Liver (tissue), 9 donors: ENCODE data around the gene KCTD6. TPM values are rescaled to one million over a fixed set of nuclear protein-coding genes. Genes with fewer than 3 reads are reported as not detected.

Experiments
- DNase-seq: peaks from one replicate; pipeline ENCODE4 v3.0.0-alpha.2; 2017; ENCODE audit warnings: low spot score
- H3K27ac ChIP-seq, 2 donors: one replicate each; pipeline ENCODE4 v1.7.0; 2013; ENCODE audit warnings: inconsistent platforms in 2 of 2, low read length in 2 of 2, control low read depth in 1 of 2, low read depth in 1 of 2, mild to moderate bottlenecking in 1 of 2
- H3K27me3 ChIP-seq, 4 donors: one replicate each; pipeline versions ENCODE4 v1.6.1 to v1.7.0; 2013; ENCODE audit warnings: low read length in 3 of 4, inconsistent platforms in 1 of 4, mild to moderate bottlenecking in 1 of 4, moderate library complexity in 1 of 4; ENCODE audit not compliant: control insufficient read depth in 4 of 4, insufficient read depth in 4 of 4
- H3K36me3 ChIP-seq, 4 donors: one replicate each; pipeline versions ENCODE4 v1.6.1 to v1.7.0; 2013; ENCODE audit warnings: low read length in 3 of 4, mild to moderate bottlenecking in 3 of 4, low read depth in 1 of 4, moderate library complexity in 1 of 4; ENCODE audit not compliant: control insufficient read depth in 4 of 4, insufficient read depth in 3 of 4
- H3K4me1 ChIP-seq, 4 donors: one replicate each; pipeline versions ENCODE4 v1.6.1 to v1.7.0; 2013; ENCODE audit warnings: low read length in 3 of 4, mild to moderate bottlenecking in 3 of 4, moderate library complexity in 1 of 4; ENCODE audit not compliant: control insufficient read depth in 4 of 4, insufficient read depth in 4 of 4
- H3K4me3 ChIP-seq, 3 donors: one replicate each; pipeline versions ENCODE4 v1.6.1 to v1.7.0; 2013; ENCODE audit warnings: low read length in 3 of 3, control low read depth in 1 of 3, low read depth in 1 of 3, mild to moderate bottlenecking in 1 of 3
- H3K9ac ChIP-seq, 2 donors: one replicate each; pipeline ENCODE4 v1.7.0; 2013; ENCODE audit warnings: low read length in 2 of 2, mild to moderate bottlenecking in 2 of 2, moderate library complexity in 2 of 2, control low read depth in 1 of 2, low read depth in 1 of 2
- H3K9me3 ChIP-seq, 4 donors: one replicate each; pipeline versions ENCODE4 v1.6.1 to v1.7.0; 2013; ENCODE audit warnings: low read length in 3 of 4; ENCODE audit not compliant: control insufficient read depth in 4 of 4
- ATF3 ChIP-seq: IDR thresholded peaks from 2 replicates; pipeline ENCODE4 v1.6.1; 2016; ENCODE audit warnings: antibody characterized with exemption
- CTCF ChIP-seq: fragments of 150-350 bp; IDR thresholded peaks from 2 replicates; pipeline ENCODE4 v1.5.1; 2017; ENCODE audit warnings: improper control_type of control experiment, low read depth, low read length; ENCODE audit not compliant: missing input control
- EGR1 ChIP-seq, 2 donors: IDR thresholded peaks; 2 replicates each; pipeline ENCODE4 v1.6.1; 2016 to 2018; ENCODE audit warnings: antibody characterized with exemption in 2 of 2, low read depth in 2 of 2
- FOXA1 ChIP-seq: IDR thresholded peaks from 2 replicates; pipeline ENCODE4 v1.6.1; 2016; ENCODE audit warnings: antibody characterized with exemption
- FOXA2 ChIP-seq: IDR thresholded peaks from 2 replicates; pipeline ENCODE4 v1.6.1; 2016; ENCODE audit warnings: antibody characterized with exemption
- GABPA ChIP-seq, 2 donors: IDR thresholded peaks in 1 of 2; conservative IDR thresholded peaks in 1 of 2; 2 replicates each; pipeline ENCODE4 v1.6.1; 2016; ENCODE audit warnings: antibody characterized with exemption in 2 of 2, mild to moderate bottlenecking in 1 of 2, moderate library complexity in 1 of 2
- HNF4A ChIP-seq, 2 donors: conservative IDR thresholded peaks; 2 replicates each; pipeline ENCODE4 v1.6.1; 2016; ENCODE audit warnings: antibody characterized with exemption in 2 of 2, mild to moderate bottlenecking in 2 of 2
- HNF4G ChIP-seq: IDR thresholded peaks from 2 replicates; pipeline ENCODE4 v1.6.1; 2016; ENCODE audit warnings: antibody characterized with exemption
- JUND ChIP-seq, 2 donors: IDR thresholded peaks; 2 replicates each; pipeline ENCODE4 v1.6.1; 2016; ENCODE audit warnings: antibody characterized with exemption in 2 of 2
- MAX ChIP-seq: IDR thresholded peaks from 2 replicates; pipeline ENCODE4 v1.6.1; 2016; ENCODE audit warnings: antibody characterized with exemption
- NR2F2 ChIP-seq: IDR thresholded peaks from 2 replicates; pipeline ENCODE4 v1.6.1; 2016; ENCODE audit warnings: antibody characterized with exemption
- RAD21 ChIP-seq, 2 donors: IDR thresholded peaks; 2 replicates each; pipeline ENCODE4 v1.6.1; 2016; ENCODE audit warnings: antibody characterized with exemption in 2 of 2, mild to moderate bottlenecking in 2 of 2
- REST ChIP-seq: IDR thresholded peaks from 2 replicates; pipeline ENCODE4 v1.6.1; 2016; ENCODE audit warnings: antibody characterized with exemption, mild to moderate bottlenecking
- RXRA ChIP-seq, 2 donors: IDR thresholded peaks; 2 replicates each; pipeline ENCODE4 v1.6.1; 2017 to 2018; ENCODE audit warnings: antibody characterized with exemption in 2 of 2, mild to moderate bottlenecking in 1 of 2
- SP1 ChIP-seq: IDR thresholded peaks from 2 replicates; pipeline ENCODE4 v1.6.1; 2018; ENCODE audit warnings: antibody characterized with exemption, mild to moderate bottlenecking
- TAF1 ChIP-seq: conservative IDR thresholded peaks from 2 replicates; pipeline ENCODE4 v1.6.1; 2016; ENCODE audit warnings: antibody characterized with exemption, mild to moderate bottlenecking
- YY1 ChIP-seq: IDR thresholded peaks from 2 replicates; pipeline ENCODE4 v1.6.1; 2016; ENCODE audit warnings: antibody characterized with exemption, mild to moderate bottlenecking
- ZBTB33 ChIP-seq: IDR thresholded peaks from 2 replicates; pipeline ENCODE4 v1.6.1; 2016; ENCODE audit warnings: antibody characterized with exemption
- WGBS: extraction: QIAGEN DNeasy Blood & Tissue Kit; methylation state at CpG from one replicate; pipeline ENCODE4 v1.1.7; 2013; 5-methylcytosine and 5-hydroxymethylcytosine counted together
- polyA plus RNA-seq, 2 donors: library from polyadenylated mRNA; stranded (reverse) in 1 of 2; unstranded in 1 of 2; fragments of 200-250 nt in 1 of 2; fragments of >200 nt in 1 of 2; fragmentation: Nextera tagmentation in 1 of 2; extraction: Ambion mirVana in 1 of 2; gene quantifications; one replicate each; pipeline versions ENCODE4 v1.2.1 to v1.2.3, GENCODE V29; 2013 to 2015
- total RNA-seq, 2 donors: library from RNA; depleted of rRNA; stranded (reverse); fragments of >200 nt; gene quantifications; one replicate each; pipeline ENCODE4 v1.2.3, GENCODE V29; 2014
- donor health status: healthy.
- donor health status: healthy.
- donor health status: healthy.
- donor health status: healthy.
- donor health status: healthy.

The KCTD6 gene
- total and polyA plus RNA-seq, 4 donors = 6.5 to 13.8 (median 10.4) TPM

GRCh38 chr3:58529516-58530353, 37.8 kb downstream of the KCTD6 start:
- Histone ChIP-seq H3K4me1 (peaks cover 2 to 96% (median 90%) of the 10 kb centered on the region in 4 donors), H3K9ac (no peak overlapping the region), H3K4me3 (no peak overlapping the region), H3K9me3 (no peaks in the 10 kb centered on the region), H3K27ac (peak overlapping the region; percentile 31 to 55), H3K27me3 (no peaks in the 10 kb centered on the region), H3K36me3 (peaks cover 14 to 23% (median 21%) of the 10 kb centered on the region in 4 donors)
- WGBS = 62% methylated on average over 15 of the region's 15 CpGs
- no peak for DNase-seq
- no peak for TF ChIP-seq SP1
- no peak for TF ChIP-seq TAF1
- TF ChIP-seq RAD21 (IDR thresholded peaks at IDR 0.05) = peak; percentile 22 to 32

GRCh38 chr3:58530354-58530865, 38.5 kb downstream of the KCTD6 start:
- H3K9ac ChIP-seq = no peak overlapping the region
- H3K4me1 ChIP-seq = peaks cover 6 to 98% (median 92%) of the 10 kb centered on the region in 4 donors
- H3K9me3 ChIP-seq = no peaks in the 10 kb centered on the region
- DNase-seq = no peak
- TF ChIP-seq SP1 (no peak), RAD21 (IDR thresholded peaks at IDR 0.05) (no peak), FOXA1 (no peak), HNF4A (conservative IDR thresholded peaks at IDR 0.05) (no peak), FOXA2 (no peak), REST (no peak), YY1 (no peak), ATF3 (no peak), NR2F2 (no peak), HNF4G (no peak), ZBTB33 (no peak), CTCF (no peak), TAF1 (no peak), MAX (no peak), GABPA (IDR thresholded peaks at IDR 0.05 in 1 of 2, conservative IDR thresholded peaks at IDR 0.05 in 1 of 2) (no peak), RXRA (IDR thresholded peaks at IDR 0.05) (no peak), EGR1 (IDR thresholded peaks at IDR 0.05; ENCODE audit: low read depth in 2 of 2) (no peak), JUND (IDR thresholded peaks at IDR 0.05) (no peak)
- no peak overlapping the region for H3K4me3 ChIP-seq
- H3K36me3 ChIP-seq = peaks cover 14 to 21% (median 20%) of the 10 kb centered on the region in 4 donors
- peak overlapping the region; percentile 31 to 45 for H3K27ac ChIP-seq
- H3K27me3 ChIP-seq = no peaks in the 10 kb centered on the region
- 75% methylated on average over 18 of the region's 18 CpGs for WGBS
